GM18507 (cell line): Measurements from ENCODE around the gene FASTKD1.
A peak's percentile ranks its signal among the peaks of the same experiment; 100 is the strongest.

ENCODE experiments used
- DNase-seq: peaks from one replicate; pipeline ENCODE4 v3.0.0; 2011; ENCODE audit warnings: low read depth; ENCODE audit not compliant: insufficient read length; ENCODE audit errors: extremely low spot score
- FAIRE-seq: peaks from 2 replicates; lab custom pipeline; 2011; peaks lifted over from hg19 to GRCh38; lab: Jason Lieb, UNC

Gene FASTKD1

GRCh38 chr2:169513094-169513493 is 60.6 kb downstream of the FASTKD1 start:
- no peak for DNase-seq
- FAIRE-seq = no peak

GRCh38 chr2:169512525-169512924 is 61.1 kb downstream of the FASTKD1 start:
- FAIRE-seq = no peak

GRCh38 chr2:169511818-169512217 is 61.8 kb downstream of the FASTKD1 start:
- FAIRE-seq = no peak
- DNase-seq = no peak

More at GRCh38 chr2:169512525-169512924, 61.1 kb downstream of the FASTKD1 start:
- DNase-seq = no peak

GRCh38 chr2:169510496-169510895 is 63.2 kb downstream of the FASTKD1 start:
- FAIRE-seq (no peak), DNase-seq (no peak)

GRCh38 chr2:169509955-169510354 is 63.7 kb downstream of the FASTKD1 start:
- no peak for FAIRE-seq

GRCh38 chr2:169509298-169509885 is 64.3 kb downstream of the FASTKD1 start, which contains the start of gene KLHL41:
TSS of gene KLHL41 (plus strand) at chr2:169509702. CDS start at chr2:169509779, 77 bp downstream.
- no peak for DNase-seq
- no peak for FAIRE-seq

More at GRCh38 chr2:169509955-169510354, 63.7 kb downstream of the FASTKD1 start:
- no peak for DNase-seq

GRCh38 chr2:169507698-169508097 is 66.0 kb downstream of the FASTKD1 start:
- no peak for FAIRE-seq
- DNase-seq = no peak

- FAIRE-seq = peak; percentile 50
- DNase-seq = no peak
These were observed 69.0 kb downstream of the FASTKD1 start for GRCh38 chr2:169504651-169505050.

- no peak for DNase-seq
- FAIRE-seq = no peak
These were observed 78.2 kb downstream of the FASTKD1 start for GRCh38 chr2:169495310-169495928.

- DNase-seq = no peak
- no peak for FAIRE-seq
These were observed 80.3 kb downstream of the FASTKD1 start for GRCh38 chr2:169493360-169493759.

- DNase-seq (no peak), FAIRE-seq (no peak)
These were observed 82.3 kb downstream of the FASTKD1 start for GRCh38 chr2:169491378-169491777.

GRCh38 chr2:169490834-169491233 is 82.8 kb downstream of the FASTKD1 start:
- FAIRE-seq = no peak
- no peak for DNase-seq

- no peak for FAIRE-seq
- no peak for DNase-seq
These were observed 87.2 kb downstream of the FASTKD1 start for GRCh38 chr2:169486487-169486886.

- no peak for FAIRE-seq
- no peak for DNase-seq
These were observed 88.0 kb downstream of the FASTKD1 start for GRCh38 chr2:169485650-169486138.

GRCh38 chr2:169480079-169480465 is 93.6 kb downstream of the FASTKD1 start:
- FAIRE-seq = no peak

More at GRCh38 chr2:169480079-169480465, 93.6 kb downstream of the FASTKD1 start:
- no peak for DNase-seq
